ENCODE measurements around the gene WNT7B.
A peak's percentile ranks its signal among the peaks of the same experiment; 100 is the strongest.

WNT7B gene

DNA sequence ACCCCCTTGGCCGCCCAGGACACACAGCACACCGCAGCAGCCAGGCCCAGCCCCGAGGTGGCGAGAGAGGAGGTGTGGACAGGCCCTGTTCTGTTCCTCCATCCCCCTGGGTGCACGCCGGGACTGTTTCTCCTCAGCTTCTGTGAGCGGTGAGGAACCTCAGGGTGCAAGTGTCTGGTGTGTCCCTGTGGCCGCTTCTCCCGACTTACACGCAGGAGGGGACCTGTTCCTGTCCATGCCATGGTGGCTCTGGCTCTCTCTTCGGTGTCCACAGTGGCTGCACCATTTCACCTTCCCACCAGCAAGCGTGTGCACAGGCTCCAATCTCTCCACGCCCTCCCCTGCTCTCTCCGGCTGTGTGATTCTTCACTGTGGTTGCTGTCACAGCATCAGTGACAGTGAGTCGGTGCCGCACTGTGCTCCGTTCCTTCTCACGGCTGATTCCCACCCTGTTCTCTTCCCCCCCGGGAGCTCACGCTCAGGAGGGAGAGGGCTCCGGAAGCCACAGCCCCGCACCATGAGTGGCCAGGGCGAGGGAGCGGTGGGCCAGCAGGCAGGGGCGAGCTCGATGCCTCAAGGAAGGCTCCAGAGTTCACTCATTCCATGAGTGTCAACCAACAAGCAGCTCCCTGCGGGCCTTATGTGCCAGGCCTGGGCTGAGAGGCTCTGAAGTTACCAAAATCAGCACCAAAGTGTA, 18.6 kb upstream of the WNT7B start:
- no peak for DNase-seq (ENCODE audit: low spot score)

- peak; percentile 71 for DNase-seq (ENCODE audit: low spot score)
These were observed 17.8 kb upstream of the WNT7B start for GRCh38 chr22:45994491-45995404.

GRCh38 chr22:45993841-45994240, 16.9 kb upstream of the WNT7B start:
- no peak for DNase-seq (ENCODE audit: low spot score)

DNA sequence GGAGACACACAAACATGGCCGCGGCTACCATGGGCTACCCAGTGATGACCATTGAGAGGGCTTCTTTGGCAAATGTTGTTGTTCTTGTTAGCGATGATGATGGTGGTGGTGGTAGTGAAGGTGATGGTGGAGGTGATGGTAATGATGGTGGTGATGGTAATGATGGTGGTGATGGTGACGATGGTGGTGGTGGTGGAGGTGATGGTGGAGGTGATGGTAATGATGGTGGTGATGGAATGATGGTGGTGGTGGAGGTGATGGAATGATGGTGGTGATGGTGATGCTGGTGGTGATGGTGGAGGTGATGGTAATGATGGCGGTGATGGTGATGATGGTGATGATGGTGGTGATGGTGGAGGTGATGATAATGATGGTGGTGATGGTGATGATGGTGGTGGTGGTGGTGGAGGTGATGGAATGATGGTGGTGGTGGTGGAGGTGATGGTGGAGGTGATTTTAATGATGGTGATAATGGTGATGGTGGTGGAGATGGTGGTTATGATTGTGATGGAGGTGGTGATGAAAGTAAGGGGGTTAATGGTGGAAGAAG, 16.3 kb upstream of the WNT7B start:
- no peak for DNase-seq (ENCODE audit: low spot score)

DNA sequence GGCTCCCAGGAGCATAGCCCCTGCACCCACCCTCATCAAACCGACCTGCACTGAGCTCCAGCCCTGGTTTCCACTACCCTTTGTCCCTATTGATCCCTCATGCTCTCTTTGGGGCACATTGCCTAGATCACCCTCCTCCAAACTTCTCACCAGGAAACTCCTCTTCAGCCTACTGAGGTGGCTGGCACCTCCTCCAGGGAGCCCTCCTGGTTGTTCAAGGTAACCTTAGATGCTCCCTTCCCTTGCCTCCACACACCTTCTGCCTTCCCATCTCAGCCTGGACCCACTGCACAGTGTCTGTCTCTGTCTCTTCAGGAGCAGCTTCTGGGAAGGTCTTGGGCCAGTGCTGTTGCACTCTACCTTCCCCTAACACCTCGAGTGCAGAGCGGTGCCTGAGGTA, 15.8 kb upstream of the WNT7B start:
- DNase-seq (ENCODE audit: low spot score): no peak

DNA sequence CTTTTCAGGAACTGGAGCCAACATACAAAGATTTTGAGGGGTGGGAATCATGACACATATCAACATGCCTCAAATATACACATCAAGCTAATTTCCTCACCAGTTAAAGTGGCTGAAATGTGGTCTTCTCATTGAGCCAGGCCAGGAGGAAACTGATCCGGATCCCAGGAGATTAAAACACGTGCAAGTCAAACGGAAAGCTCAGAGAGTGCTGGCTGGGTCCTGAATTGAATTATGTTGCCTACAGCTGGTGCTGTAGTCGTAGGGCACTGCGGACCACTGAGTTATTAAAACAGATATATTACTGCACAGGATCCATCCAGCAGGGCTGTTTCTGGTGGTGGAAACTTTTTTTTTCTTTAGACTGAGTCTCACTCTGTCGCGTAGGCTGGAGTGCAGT, 14.1 kb upstream of the WNT7B start:
- DNase-seq (ENCODE audit: low spot score): no peak

- no peak for DNase-seq (ENCODE audit: low spot score)
These were observed 10.3 kb upstream of the WNT7B start for GRCh38 chr22:45987136-45987861.

DNA sequence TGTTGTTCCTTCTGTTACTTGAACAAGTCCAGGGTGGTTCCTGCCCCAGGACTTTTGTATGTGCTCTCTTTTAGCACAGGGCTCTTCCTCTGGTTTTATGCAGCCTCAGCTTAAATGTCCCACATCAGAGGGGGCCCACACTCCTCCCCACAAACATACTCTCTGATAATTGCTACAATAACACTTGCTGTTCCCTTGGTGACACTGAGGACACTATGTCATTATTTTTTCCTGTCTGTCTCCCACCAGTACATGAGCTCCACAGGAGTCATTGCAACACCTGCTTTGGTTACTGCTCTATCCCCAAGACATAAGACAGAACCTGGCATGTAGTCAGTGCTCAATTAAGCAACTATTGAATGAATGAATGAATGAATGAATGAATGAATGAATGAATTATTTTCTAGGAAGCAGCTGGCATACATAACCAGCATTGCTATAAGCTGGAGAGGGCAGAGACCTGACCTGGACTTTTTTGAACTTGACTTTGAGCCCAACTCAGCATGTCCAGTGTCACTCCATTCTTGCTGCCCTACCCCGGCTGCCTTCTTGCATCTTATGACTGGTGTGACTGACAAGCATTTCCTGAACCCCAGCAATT, 7.5 kb upstream of the WNT7B start:
- DNase-seq (ENCODE audit: low spot score): no peak

DNA sequence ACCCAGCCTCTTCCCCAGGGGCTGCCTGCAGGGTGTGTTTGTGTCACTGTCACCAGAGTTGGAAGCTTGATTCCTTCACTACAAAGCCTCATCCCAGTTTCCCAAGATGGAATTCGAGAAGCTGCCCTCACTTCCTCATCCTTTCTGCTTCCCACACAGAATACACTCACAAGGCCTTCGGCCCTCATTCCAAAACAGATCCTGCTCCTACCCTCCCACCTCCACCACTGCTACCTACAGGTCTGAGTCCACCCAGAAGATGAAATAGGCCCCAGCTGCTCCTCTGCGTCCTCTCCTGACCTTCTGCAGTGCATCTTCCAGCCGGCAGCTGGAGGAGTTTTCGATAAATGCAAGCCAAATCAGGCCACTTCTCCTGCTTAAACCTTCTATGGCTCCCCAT, 6.8 kb upstream of the WNT7B start:
- DNase-seq (ENCODE audit: low spot score): no peak

DNA sequence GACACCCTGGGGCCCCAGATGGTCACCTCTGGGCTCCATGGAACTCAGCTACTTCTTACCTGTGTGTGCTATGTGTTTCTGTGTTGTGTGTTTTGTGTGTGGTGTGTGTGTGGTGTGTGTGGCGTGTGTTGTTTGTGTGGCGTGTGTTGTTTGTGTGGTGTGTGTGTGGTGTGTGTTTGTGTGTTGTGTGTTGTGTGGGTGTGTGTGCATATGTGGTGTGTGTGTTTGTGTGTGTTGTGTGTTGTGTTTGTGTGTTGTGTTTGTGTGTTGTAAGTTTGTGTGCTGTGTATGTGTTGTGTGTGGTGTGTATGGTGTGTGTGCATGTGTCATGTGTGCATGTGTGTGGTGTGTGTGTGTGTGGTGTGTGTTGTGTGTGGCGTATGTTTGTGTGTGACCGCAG, 3.8 kb upstream of the WNT7B start:
- no peak for DNase-seq (ENCODE audit: low spot score)

- no peak for DNase-seq (ENCODE audit: low spot score)
These were observed 3.3 kb upstream of the WNT7B start for GRCh38 chr22:45980268-45980570.

DNA sequence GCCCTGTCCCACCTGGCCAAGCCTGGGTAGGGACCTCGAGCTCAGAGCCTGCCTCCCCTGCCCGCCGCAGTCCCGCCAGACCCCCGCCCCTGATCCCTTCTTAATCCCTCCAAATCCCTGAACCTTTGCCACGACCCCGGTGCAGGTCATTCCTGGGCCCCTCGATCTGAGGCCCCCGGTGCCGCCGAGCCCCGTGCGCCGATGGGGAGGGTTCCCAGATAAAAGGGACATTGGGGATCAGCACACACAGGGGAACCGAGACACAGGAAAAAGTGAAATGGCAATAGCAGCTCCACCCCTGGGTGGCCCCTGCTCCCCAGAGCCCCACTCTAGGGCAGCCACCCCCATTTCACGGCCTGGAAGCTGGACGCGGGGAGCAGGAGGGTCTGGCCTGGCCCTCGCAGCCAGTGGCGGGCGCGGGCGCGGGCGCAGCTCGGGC, 1.3 kb upstream of the WNT7B start:
- DNase-seq (ENCODE audit: low spot score): no peak

DNA sequence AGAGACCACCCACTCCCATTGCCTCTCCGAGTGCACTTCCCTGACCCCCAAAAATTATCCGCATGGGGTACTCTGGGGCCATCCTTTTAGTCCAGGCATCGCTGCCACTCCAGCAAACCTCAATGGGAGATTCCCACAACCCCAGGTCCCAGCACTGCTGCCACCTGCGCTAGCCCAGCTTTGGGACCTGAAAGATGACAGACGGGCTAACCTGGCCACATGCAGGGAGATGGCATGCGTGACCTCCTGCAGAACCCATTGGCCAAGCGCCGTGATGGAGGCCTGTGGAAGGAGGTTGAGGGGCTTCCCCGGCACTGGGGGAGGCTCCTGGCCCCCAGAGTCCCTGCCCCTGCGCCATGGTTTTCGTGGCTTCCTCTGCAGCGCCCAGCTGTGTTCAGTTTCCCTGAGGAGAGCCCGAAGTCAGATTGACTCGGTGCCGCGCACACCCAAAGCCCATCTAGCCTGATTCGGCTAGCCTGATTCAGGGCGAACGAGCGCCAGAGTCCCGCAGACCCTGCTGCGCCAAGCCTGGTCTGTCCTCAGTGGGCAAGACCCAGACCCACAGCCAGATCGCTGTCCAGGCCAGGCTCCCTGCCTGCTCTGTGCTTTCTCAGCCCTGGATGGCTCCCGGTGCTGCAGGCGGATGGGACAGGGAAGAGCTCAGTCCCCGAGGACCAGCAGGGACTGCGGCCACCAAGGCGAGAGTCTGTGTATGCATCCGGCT, 751 bp upstream of the WNT7B start:
- peak; percentile 30 for DNase-seq (ENCODE audit: low spot score)

DNA sequence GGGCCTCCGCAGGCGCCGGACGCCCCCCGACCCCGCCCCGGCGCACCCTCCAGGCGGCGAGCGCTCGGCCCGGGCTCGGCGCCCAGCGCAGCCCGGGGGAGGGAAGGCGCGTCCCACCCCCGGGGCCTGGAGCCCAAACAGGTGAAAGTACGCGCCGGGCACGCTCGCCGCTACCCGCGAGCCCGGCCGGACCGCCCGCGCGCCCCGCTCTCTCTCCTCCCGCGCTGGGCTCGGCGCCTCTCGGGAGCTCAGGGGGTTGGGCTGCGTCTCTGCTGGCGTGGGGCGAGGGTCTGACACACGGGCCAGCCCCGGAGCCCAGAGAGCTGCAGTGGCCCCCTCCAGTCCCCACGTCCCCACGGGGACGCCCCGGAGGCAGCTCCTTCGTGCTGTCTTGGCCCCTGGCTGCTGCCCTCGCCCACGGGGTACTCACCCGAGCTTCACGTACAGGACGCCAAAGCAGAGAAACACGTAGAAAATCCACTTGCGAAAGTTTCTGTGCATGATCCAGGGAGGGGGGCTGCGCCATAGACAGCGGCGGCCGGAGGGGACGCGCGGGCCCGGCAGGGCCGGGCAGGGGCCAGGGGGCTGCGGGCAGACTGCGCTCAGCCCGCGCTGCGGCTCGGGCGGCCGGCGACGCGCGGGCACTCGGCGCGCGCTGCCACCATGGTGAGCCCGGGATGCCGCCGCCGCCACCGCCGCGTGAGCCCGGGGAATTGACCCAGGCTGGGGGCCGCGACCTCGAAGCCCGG, 534 bp downstream of the WNT7B start:
- no peak for DNase-seq (ENCODE audit: low spot score)

DNA sequence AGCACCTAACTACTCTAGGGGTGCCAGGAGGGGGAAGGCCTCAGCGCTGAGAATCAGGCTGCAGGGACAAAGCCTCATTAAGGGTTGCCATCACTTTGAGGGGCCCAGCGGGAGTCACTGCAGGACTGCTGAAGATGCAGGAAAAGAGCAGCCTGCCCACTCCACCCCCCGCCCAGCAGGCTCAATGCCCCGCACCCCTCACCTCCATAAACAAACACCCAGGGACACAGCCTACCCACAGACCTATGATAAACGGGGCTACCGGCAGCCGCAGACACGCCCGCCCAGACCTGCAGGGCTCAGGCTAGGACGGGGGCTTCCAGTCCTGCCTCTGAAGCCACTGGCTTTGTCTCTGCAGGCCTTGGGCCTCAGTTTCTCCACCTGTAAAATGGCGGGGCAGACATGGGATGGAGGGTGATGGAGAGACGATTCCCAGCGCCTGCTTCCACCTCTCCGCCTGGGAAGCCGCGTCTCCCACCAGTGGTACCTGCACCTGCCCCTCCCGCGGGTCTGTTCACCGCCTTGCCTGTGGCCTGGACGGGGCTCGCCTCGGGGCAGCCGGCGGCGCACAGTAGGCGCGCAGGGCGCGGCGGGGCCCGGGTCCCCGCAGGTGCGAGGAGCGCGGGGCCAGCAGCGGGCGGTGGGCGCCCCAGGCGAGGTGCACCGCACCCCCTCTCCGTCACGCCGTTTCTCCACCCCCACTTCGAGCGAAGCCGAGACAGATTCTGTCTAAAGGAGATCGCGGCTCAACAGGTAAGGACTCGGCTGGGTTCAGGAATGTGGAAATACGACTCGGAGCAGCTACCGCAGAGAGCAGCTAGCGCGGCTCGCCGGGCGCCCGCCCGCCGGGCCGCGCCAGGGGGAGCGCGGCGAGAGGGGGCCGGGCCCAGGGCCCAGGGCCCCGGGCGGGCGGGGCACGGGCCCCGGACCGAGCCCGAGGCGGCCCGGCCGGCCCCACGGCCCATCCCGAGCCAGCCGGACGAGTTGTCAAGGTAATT, 1.5 kb downstream of the WNT7B start:
- peak; percentile 60 for DNase-seq (ENCODE audit: low spot score)

- no peak for DNase-seq (ENCODE audit: low spot score)
These were observed 2.5 kb downstream of the WNT7B start for GRCh38 chr22:45974498-45974897.

DNA sequence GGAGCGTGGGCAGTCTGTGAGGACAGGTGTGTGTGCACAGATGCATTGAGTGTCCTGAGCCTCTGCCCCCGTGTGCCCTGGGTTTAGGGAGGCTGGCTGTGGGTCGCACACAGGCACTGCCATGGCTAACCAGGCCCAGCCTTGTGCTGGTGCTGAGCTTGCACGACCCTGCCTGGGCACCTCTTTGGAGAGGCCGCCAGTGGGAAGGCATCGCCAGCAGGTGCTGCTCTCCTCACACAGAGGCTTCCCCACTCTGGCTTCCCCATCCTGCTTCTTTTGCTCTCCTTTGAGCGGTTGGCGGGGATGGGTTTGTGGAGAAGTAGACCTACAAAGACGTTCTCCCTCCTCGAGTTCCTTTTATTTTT, 4.1 kb downstream of the WNT7B start:
- no peak for DNase-seq (ENCODE audit: low spot score)

DNA sequence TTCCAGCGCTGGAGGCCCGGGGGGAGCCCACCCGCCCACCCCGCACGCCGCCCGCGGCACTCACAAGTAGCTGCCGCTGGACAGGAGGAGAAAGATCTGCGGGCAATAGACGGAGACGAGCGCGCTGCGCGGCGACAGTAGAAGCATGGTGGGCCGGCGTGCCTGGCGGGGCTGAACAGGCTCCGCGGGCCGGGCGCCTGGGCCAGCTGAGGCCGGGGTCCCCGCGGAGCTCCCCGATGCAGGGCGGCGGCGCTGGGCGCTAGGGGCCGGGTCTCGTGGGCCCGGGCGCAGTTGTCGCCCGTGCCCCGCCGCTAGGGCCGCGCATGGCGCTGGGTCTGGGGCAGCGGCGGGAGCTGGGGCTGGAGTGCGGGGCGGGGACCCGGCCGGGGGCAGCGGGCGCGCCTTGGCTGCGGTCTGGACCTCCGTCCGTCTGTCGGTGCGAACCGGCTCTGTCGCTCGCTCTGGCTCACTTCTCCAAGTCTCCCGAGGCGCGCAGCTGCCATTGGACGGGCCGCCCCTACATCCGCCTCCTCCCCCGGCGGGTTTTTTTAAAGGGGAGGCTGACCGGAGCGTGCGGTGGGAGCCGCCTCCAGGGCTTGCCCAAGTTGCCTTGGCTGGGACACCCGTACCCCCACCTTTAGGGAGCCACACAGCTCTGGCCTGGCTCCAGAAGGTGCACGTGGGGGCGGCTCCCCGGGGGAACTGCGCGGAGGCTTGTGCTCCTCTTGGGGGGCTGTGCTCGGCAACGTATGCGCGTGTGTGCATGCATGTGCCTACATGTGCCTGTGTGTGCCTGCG, 4.7 kb downstream of the WNT7B start:
- DNase-seq (ENCODE audit: low spot score): peak; percentile 21
